ENCODE data around the gene C16orf54. TPM values are rescaled to one million over a fixed set of nuclear protein-coding genes. Genes with fewer than 3 reads are reported as not detected.
A peak's percentile ranks its signal among the peaks of the same experiment; 100 is the strongest.
"Not testable (repeated sequence)": the region's sequence is repeated elsewhere in the genome, so short reads cannot be mapped to it uniquely, and the experiment has no call there.

Gene C16orf54
- total RNA-seq, 1 experiment from 2014 or later, result not detected

DNA sequence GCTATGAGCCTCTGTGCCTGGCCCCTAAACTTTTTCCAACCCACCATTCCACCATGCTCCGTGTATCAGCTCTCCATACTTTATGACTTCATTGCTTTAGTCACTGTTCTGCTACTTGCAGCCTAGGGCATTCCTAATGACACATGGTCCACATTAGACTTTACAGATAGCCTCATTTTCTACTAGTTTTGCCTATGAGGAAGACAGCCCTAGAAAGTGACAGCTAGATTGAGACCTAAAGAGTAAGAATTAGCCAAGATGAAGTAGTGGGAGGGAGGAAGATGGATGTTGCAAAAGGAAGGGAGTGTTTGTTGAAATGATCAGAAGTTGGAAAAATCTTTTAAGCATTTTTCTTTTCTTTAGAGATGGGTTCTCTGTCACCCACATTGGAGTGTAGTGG lies 11.0 kb downstream of the C16orf54 start:
- Histone ChIP-seq H3K4ac (ENCODE audit: low read depth, low read length) (no peak overlapping the region), H3K27me3 (ENCODE audit: insufficient read depth, low read length) (no peaks in the 10 kb centered on the region), H3K56ac (ENCODE audit: insufficient read length, low read depth, low read length) (no peak overlapping the region), H3K9me3 (ENCODE audit: control insufficient read depth, low read depth, low read length) (no peaks in the 10 kb centered on the region), H2BK15ac (ENCODE audit: low read depth, low read length) (no peak overlapping the region), H3K9ac (ENCODE audit: extremely low read depth, insufficient read length, low read length) (no peak overlapping the region), H4K91ac (ENCODE audit: insufficient read length, low read depth, low read length) (no peak overlapping the region), H4K5ac (ENCODE audit: insufficient read length, low read depth, low read length) (no peak overlapping the region), H3T11ph (ENCODE audit: low read length) (no peak overlapping the region), H3K23me2 (ENCODE audit: insufficient read length, low read depth, low read length, poor library complexity, severe bottlenecking) (no peaks in the 10 kb centered on the region), H4K8ac (replicated peaks; ENCODE audit: insufficient read length, low read depth, low read length) (no peak overlapping the region), H2AFZ (ENCODE audit: low read length) (no peak overlapping the region), H3K14ac (ENCODE audit: insufficient read depth, low read length) (no peak overlapping the region), H3K4me2 (ENCODE audit: insufficient read depth, insufficient read length, low read length) (no peak overlapping the region), H2BK5ac (ENCODE audit: insufficient read length, low read length) (no peak overlapping the region), H3K4me1 (ENCODE audit: insufficient read depth, low read length) (no peaks in the 10 kb centered on the region), H2BK120ac (ENCODE audit: low read depth, low read length, poor library complexity, severe bottlenecking) (no peak overlapping the region), H3K18ac (ENCODE audit: insufficient read length, low read depth, low read length) (no peak overlapping the region), H2BK12ac (ENCODE audit: insufficient read length, low read depth, low read length) (no peak overlapping the region), H3K79me2 (ENCODE audit: insufficient read depth, low read length) (no peaks in the 10 kb centered on the region), H3K27ac (ENCODE audit: insufficient read length, low read depth, low read length) (no peak overlapping the region), H4K20me1 (ENCODE audit: control insufficient read depth, insufficient read depth, insufficient read length) (peaks cover 3% of the 10 kb centered on the region), H2AK5ac (ENCODE audit: insufficient read length, low read length) (no peak overlapping the region), H2BK20ac (ENCODE audit: low read depth, low read length, poor library complexity, severe bottlenecking) (no peak overlapping the region), H3K23ac (ENCODE audit: insufficient read length, low read depth, low read length) (no peak overlapping the region), H3K79me1 (ENCODE audit: insufficient read depth, low read depth, low read length, poor library complexity, severe bottlenecking) (no peaks in the 10 kb centered on the region)
- Mint-ChIP-seq H3K27me3 (ENCODE audit: low read depth) (no peaks in the 10 kb centered on the region; the same call in 1 of the 2 replicates), H3K4me1 (0 out of 4 replicates have a peak, but pooled peaks cover 0 to 3% of the 10 kb centered on the region in 2 experiments), H3K9me3 (no peaks in the 10 kb centered on the region), H3K4me3 (no peak overlapping the region), H3K27ac (peak overlapping the region in 1 of 3 experiments; percentile 38; a peak in 2 of 7 replicates), H3K36me3 (ENCODE audit: insufficient read depth in 1 of 3, low read depth in 3 of 3) (peaks cover 40 to 85% (median 75%) of the 10 kb centered on the region in 3 experiments)
- no CpG with 5 or more reads among the region's 1 CpG for WGBS (ENCODE audit: extremely low coverage, insufficient read length, low lambda C conversion rate)
- TF ChIP-seq, protein P1, sequence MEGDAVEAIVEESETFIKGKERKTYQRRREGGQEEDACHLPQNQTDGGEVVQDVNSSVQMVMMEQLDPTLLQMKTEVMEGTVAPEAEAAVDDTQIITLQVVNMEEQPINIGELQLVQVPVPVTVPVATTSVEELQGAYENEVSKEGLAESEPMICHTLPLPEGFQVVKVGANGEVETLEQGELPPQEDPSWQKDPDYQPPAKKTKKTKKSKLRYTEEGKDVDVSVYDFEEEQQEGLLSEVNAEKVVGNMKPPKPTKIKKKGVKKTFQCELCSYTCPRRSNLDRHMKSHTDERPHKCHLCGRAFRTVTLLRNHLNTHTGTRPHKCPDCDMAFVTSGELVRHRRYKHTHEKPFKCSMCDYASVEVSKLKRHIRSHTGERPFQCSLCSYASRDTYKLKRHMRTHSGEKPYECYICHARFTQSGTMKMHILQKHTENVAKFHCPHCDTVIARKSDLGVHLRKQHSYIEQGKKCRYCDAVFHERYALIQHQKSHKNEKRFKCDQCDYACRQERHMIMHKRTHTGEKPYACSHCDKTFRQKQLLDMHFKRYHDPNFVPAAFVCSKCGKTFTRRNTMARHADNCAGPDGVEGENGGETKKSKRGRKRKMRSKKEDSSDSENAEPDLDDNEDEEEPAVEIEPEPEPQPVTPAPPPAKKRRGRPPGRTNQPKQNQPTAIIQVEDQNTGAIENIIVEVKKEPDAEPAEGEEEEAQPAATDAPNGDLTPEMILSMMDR (conservative IDR thresholded peaks at IDR 0.05), result no peak
- no peak for DNase-seq

GRCh38 chr16:29731768-29732601 lies 13.8 kb downstream of the C16orf54 start:
- not testable (repeated sequence) for H3K4me2 ChIP-seq (ENCODE audit: insufficient read depth, insufficient read length, low read length); H4K20me1 ChIP-seq (ENCODE audit: control insufficient read depth, insufficient read depth, insufficient read length); H3K79me1 ChIP-seq (ENCODE audit: insufficient read depth, low read depth, low read length, poor library complexity, severe bottlenecking); H2BK20ac ChIP-seq (ENCODE audit: low read depth, low read length, poor library complexity, severe bottlenecking); H2BK5ac ChIP-seq (ENCODE audit: insufficient read length, low read length); H3K4me1 ChIP-seq (ENCODE audit: insufficient read depth, low read length); H2BK15ac ChIP-seq (ENCODE audit: low read depth, low read length); H3K23me2 ChIP-seq (ENCODE audit: insufficient read length, low read depth, low read length, poor library complexity, severe bottlenecking); H4K5ac ChIP-seq (ENCODE audit: insufficient read length, low read depth, low read length); H3K9ac ChIP-seq (ENCODE audit: extremely low read depth, insufficient read length, low read length); H3K27me3 Mint-ChIP-seq (ENCODE audit: low read depth); H3K14ac ChIP-seq (ENCODE audit: insufficient read depth, low read length); H3K56ac ChIP-seq (ENCODE audit: insufficient read length, low read depth, low read length); H3K18ac ChIP-seq (ENCODE audit: insufficient read length, low read depth, low read length); H3T11ph ChIP-seq (ENCODE audit: low read length); H2AFZ ChIP-seq (ENCODE audit: low read length); H3K9me3 ChIP-seq (ENCODE audit: control insufficient read depth, low read depth, low read length); H3K4me1 Mint-ChIP-seq; H2AK5ac ChIP-seq (ENCODE audit: insufficient read length, low read length); H2BK120ac ChIP-seq (ENCODE audit: low read depth, low read length, poor library complexity, severe bottlenecking); H4K91ac ChIP-seq (ENCODE audit: insufficient read length, low read depth, low read length); H3K4ac ChIP-seq (ENCODE audit: low read depth, low read length); H3K79me2 ChIP-seq (ENCODE audit: insufficient read depth, low read length); H3K27ac ChIP-seq (ENCODE audit: insufficient read length, low read depth, low read length); H3K9me3 Mint-ChIP-seq; H2BK12ac ChIP-seq (ENCODE audit: insufficient read length, low read depth, low read length); H3K23ac ChIP-seq (ENCODE audit: insufficient read length, low read depth, low read length); DNase-seq; H3K27me3 ChIP-seq (ENCODE audit: insufficient read depth, low read length); H4K8ac ChIP-seq (replicated peaks; ENCODE audit: insufficient read length, low read depth, low read length)
- WGBS (ENCODE audit: extremely low coverage, insufficient read length, low lambda C conversion rate), result no CpG with 5 or more reads among the region's 13 CpGs
- H3K4me3 Mint-ChIP-seq, result peak overlapping the region in 1 of 2 experiments; percentile 61; a peak in 1 of 5 replicates
- H3K36me3 Mint-ChIP-seq (ENCODE audit: insufficient read depth in 1 of 3, low read depth in 3 of 3), result peaks cover 60 to 84% (median 79%) of the 10 kb centered on the region in 3 experiments
- peak overlapping the region in 1 of 3 experiments; percentile 79; a peak in 2 of 7 replicates for H3K27ac Mint-ChIP-seq

Data from H9 (cell line).